Transverse colon (tissue), 3 donors: ENCODE measurements around the gene RAPGEF6.

Source experiments
- EP300 ChIP-seq: sonication (generic); formaldehyde crosslinking; IDR thresholded peaks from one replicate; pipeline ENCODE4 v1.6.1; 2017; ENCODE audit warnings: antibody characterized with exemption, low read depth
- POLR2A ChIP-seq: fragments of 450-650 bp; IDR thresholded peaks from one replicate; pipeline ENCODE4 v1.6.1; 2016; ENCODE audit warnings: antibody characterized with exemption, mild to moderate bottlenecking, moderate library complexity
- TF ChIP-seq, protein P1 (sequence below), 5 experiments: fragments of 200-600 bp in 3 of 5; fragments of 450-650 bp in 2 of 5; sonication (generic) in 3 of 5; IDR thresholded peaks; 1 replicate in 2 of 5; 2 replicates in 3 of 5; pipeline ENCODE4 v1.5.1; 2016 to 2017; ENCODE audit warnings: antibody characterized with exemption in 5 of 5, inconsistent platforms in 3 of 5, mild to moderate bottlenecking in 2 of 5, moderate library complexity in 1 of 5

DNA sequence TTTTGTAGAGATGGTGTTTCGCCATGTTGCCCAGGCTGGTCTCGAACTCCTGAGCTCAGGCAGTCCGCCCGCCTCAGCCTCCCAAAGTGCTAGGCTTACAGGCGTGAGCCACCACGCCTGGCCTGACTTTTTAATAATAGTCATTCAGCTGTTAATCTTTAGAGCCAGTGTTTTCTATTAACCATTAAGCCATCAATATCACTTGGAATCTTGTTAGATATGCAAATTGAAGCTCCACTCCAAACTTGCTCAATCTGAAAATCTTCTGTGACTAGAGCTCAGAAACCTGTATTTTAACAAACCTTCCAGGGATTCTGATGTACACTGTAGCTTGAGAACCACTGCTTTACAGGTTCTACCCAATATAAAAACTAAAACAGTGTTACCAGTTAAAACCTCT, 257.7 kb downstream of the RAPGEF6 start:
- TF ChIP-seq, protein P1, sequence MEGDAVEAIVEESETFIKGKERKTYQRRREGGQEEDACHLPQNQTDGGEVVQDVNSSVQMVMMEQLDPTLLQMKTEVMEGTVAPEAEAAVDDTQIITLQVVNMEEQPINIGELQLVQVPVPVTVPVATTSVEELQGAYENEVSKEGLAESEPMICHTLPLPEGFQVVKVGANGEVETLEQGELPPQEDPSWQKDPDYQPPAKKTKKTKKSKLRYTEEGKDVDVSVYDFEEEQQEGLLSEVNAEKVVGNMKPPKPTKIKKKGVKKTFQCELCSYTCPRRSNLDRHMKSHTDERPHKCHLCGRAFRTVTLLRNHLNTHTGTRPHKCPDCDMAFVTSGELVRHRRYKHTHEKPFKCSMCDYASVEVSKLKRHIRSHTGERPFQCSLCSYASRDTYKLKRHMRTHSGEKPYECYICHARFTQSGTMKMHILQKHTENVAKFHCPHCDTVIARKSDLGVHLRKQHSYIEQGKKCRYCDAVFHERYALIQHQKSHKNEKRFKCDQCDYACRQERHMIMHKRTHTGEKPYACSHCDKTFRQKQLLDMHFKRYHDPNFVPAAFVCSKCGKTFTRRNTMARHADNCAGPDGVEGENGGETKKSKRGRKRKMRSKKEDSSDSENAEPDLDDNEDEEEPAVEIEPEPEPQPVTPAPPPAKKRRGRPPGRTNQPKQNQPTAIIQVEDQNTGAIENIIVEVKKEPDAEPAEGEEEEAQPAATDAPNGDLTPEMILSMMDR (IDR thresholded peaks at IDR 0.05): no peak
- no peak for TF ChIP-seq EP300
- no peak for TF ChIP-seq POLR2A
